ENCODE data around the gene TMEM106C.

- TF ChIP-seq EZH2 (IDR thresholded peaks at IDR 0.05; ENCODE audit: borderline replicate concordance, insufficient read depth, low read length, poor library complexity, severe bottlenecking) (no peak), CTCF (IDR thresholded peaks at IDR 0.05; ENCODE audit: poor library complexity, severe bottlenecking) (no peak)
Measured at GRCh38 chr12:47977046-47977771, 13.8 kb downstream of the TMEM106C start.
